CD14-positive monocyte (primary cell): ENCODE results near the gene ALDH5A1. TPM values are rescaled to one million over a fixed set of nuclear protein-coding genes. Genes with fewer than 3 reads are reported as not detected.

Experiments
- DNase-seq, 3 donors: peaks; one replicate each; pipeline ENCODE4 v3.0.0-alpha.2; 2011 to 2022
- H2AFZ ChIP-seq: 2 replicates; pipeline ENCODE4 v1.6.0; 2012; ENCODE audit warnings: mild to moderate bottlenecking, low read depth, low read length, inconsistent platforms; ENCODE audit not compliant: insufficient read depth, poor library complexity, severe bottlenecking
- H3K27ac ChIP-seq, 2 donors: 1 replicate in 1 of 2; 2 replicates in 1 of 2; pipeline ENCODE4 v1.5.1; 2012 to 2013; ENCODE audit warnings: low read length in 2 of 2, control low read depth in 1 of 2, inconsistent platforms in 1 of 2, low read depth in 1 of 2, mild to moderate bottlenecking in 1 of 2
- H3K27me3 ChIP-seq, 2 donors: one replicate each; pipeline versions ENCODE4 v1.6.0 to v1.6.1; 2011 to 2013; ENCODE audit warnings: low read length in 2 of 2; ENCODE audit not compliant: control insufficient read depth in 2 of 2, insufficient read depth in 2 of 2
- H3K36me3 ChIP-seq, 2 donors: replicated peaks in 1 of 2; 1 replicate in 1 of 2; 2 replicates in 1 of 2; pipeline versions ENCODE4 v1.5.1 to v1.6.1; 2012 to 2013; ENCODE audit warnings: low read length in 2 of 2, control low read depth in 1 of 2, inconsistent platforms in 1 of 2, mild to moderate bottlenecking in 1 of 2; ENCODE audit not compliant: insufficient read depth in 2 of 2, control insufficient read depth in 1 of 2
- H3K4me1 ChIP-seq, 2 donors: 1 replicate in 1 of 2; 2 replicates in 1 of 2; pipeline versions ENCODE4 v1.5.1 to v1.6.1; 2012 to 2013; ENCODE audit warnings: low read length in 2 of 2, control low read depth in 1 of 2, inconsistent platforms in 1 of 2, mild to moderate bottlenecking in 1 of 2, moderate library complexity in 1 of 2; ENCODE audit not compliant: insufficient read depth in 2 of 2, control insufficient read depth in 1 of 2
- H3K4me2 ChIP-seq: replicated peaks from 2 replicates; pipeline ENCODE3; 2012; ENCODE audit warnings: low read length, moderate library complexity, mild to moderate bottlenecking; ENCODE audit not compliant: poor library complexity, severe bottlenecking; ENCODE audit errors: extremely low read depth
- H3K4me3 ChIP-seq, 3 experiments: fragments of 200-600 bp in 1 of 3; sonication (generic) in 1 of 3; replicated peaks in 1 of 3; 1 replicate in 2 of 3; 2 replicates in 1 of 3; pipeline ENCODE4 v1.5.1; 2011 to 2013; ENCODE audit warnings: low read length in 3 of 3, mild to moderate bottlenecking in 3 of 3, control low read depth in 2 of 3, low read depth in 2 of 3, inconsistent platforms in 1 of 3, moderate library complexity in 1 of 3
- H3K79me2 ChIP-seq: 2 replicates; pipeline ENCODE4 v1.6.0; 2012; ENCODE audit warnings: mild to moderate bottlenecking, control low read depth, inconsistent platforms, low read length, moderate library complexity; ENCODE audit not compliant: insufficient read depth
- H3K9ac ChIP-seq: 2 replicates; pipeline ENCODE4 v1.6.0; 2017; ENCODE audit warnings: low read length, mild to moderate bottlenecking; ENCODE audit not compliant: insufficient read depth, poor library complexity, severe bottlenecking
- H3K9me3 ChIP-seq, 2 donors: replicated peaks in 1 of 2; 1 replicate in 1 of 2; 2 replicates in 1 of 2; pipeline versions ENCODE4 v1.5.1 to v1.6.1; 2012 to 2013; ENCODE audit warnings: low read length in 2 of 2, control low read depth in 1 of 2; ENCODE audit not compliant: control insufficient read depth in 1 of 2, insufficient read depth in 1 of 2
- H4K20me1 ChIP-seq: 2 replicates; pipeline ENCODE4 v1.6.0; 2012; ENCODE audit warnings: mild to moderate bottlenecking, low read length, control low read depth, moderate library complexity; ENCODE audit not compliant: insufficient read depth
- H3K27ac Mint-ChIP-seq, 7 donors: one replicate each; pipeline ENCODE4 v1.8.0; 2020; ENCODE audit warnings: mild to moderate bottlenecking in 7 of 7, mixed read lengths in 7 of 7, moderate library complexity in 6 of 7, inconsistent platforms in 2 of 7
- H3K27me3 Mint-ChIP-seq, 3 donors: one replicate each; pipeline ENCODE4 v1.8.0; 2021 to 2022; ENCODE audit warnings: low read depth in 3 of 3, mild to moderate bottlenecking in 3 of 3, mixed read lengths in 3 of 3, moderate library complexity in 3 of 3, inconsistent platforms in 1 of 3
- H3K36me3 Mint-ChIP-seq, 2 donors: one replicate each; pipeline ENCODE4 v1.8.0; 2020; ENCODE audit warnings: mixed read lengths in 2 of 2, inconsistent platforms in 1 of 2, mild to moderate bottlenecking in 1 of 2
- H3K4me1 Mint-ChIP-seq: one replicate; pipeline ENCODE4 v1.8.0; 2020; ENCODE audit warnings: mild to moderate bottlenecking, mixed read lengths
- H3K4me3 Mint-ChIP-seq, 2 donors: one replicate each; pipeline ENCODE4 v1.8.0; 2020; ENCODE audit warnings: mild to moderate bottlenecking in 2 of 2, mixed read lengths in 2 of 2, moderate library complexity in 1 of 2
- H3K9me3 Mint-ChIP-seq, 7 donors: one replicate each; pipeline ENCODE4 v1.8.0; 2020 to 2022; ENCODE audit warnings: mixed read lengths in 7 of 7, mild to moderate bottlenecking in 6 of 7, moderate library complexity in 6 of 7, inconsistent platforms in 2 of 7
- WGBS: methylation state at CpG from one replicate; pipeline ENCODE4 v1.1.5; 2013; ENCODE audit warnings: missing lambda C conversion rate; ENCODE audit not compliant: insufficient coverage; 5-methylcytosine and 5-hydroxymethylcytosine counted together
- intact Hi-C, 2 donors: fragments of 100-400 bp; cut with micrococcal nuclease; formaldehyde crosslinking; loops; one replicate each; pipeline versions ENCODE4 v1.15.0 to v1.15.1; 2023
- polyA plus RNA-seq, 3 donors: library from polyadenylated mRNA; depleted of rRNA in 1 of 3; unstranded in 2 of 3; stranded (reverse) in 1 of 3; fragments of 300-500 nt in 2 of 3; fragments of >200 nt in 1 of 3; fragmentation: Illumina TruSeq in 2 of 3; gene quantifications; 1 replicate in 2 of 3; 2 replicates in 1 of 3; pipeline ENCODE4 v1.2.3, GENCODE V29; 2012 to 2021
- TF ChIP-seq, protein P1 (sequence below): fragments of 200-600 bp; IDR thresholded peaks from one replicate; pipeline ENCODE4 v1.8.0; 2022; ENCODE audit warnings: antibody characterized with exemption, mild to moderate bottlenecking

ALDH5A1 gene
- polyA plus RNA-seq, 3 donors = 0.04 to 0.33 (median 0.17) TPM

GRCh38 chr6:24566020-24566767, 71.4 kb downstream of the ALDH5A1 start:
- TF ChIP-seq, protein P1, sequence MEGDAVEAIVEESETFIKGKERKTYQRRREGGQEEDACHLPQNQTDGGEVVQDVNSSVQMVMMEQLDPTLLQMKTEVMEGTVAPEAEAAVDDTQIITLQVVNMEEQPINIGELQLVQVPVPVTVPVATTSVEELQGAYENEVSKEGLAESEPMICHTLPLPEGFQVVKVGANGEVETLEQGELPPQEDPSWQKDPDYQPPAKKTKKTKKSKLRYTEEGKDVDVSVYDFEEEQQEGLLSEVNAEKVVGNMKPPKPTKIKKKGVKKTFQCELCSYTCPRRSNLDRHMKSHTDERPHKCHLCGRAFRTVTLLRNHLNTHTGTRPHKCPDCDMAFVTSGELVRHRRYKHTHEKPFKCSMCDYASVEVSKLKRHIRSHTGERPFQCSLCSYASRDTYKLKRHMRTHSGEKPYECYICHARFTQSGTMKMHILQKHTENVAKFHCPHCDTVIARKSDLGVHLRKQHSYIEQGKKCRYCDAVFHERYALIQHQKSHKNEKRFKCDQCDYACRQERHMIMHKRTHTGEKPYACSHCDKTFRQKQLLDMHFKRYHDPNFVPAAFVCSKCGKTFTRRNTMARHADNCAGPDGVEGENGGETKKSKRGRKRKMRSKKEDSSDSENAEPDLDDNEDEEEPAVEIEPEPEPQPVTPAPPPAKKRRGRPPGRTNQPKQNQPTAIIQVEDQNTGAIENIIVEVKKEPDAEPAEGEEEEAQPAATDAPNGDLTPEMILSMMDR = no peak
- Histone ChIP-seq H3K4me1 (no peaks in the 10 kb centered on the region), H3K36me3 (no peaks in the 10 kb centered on the region), H3K4me3 (no peak overlapping the region), H3K4me2 (no peak overlapping the region), H3K27me3 (no peaks in the 10 kb centered on the region), H2AFZ (no peak overlapping the region), H3K9me3 (no peaks in the 10 kb centered on the region), H3K9ac (no peak overlapping the region), H3K27ac (no peak overlapping the region), H3K79me2 (no peaks in the 10 kb centered on the region), H4K20me1 (no peaks in the 10 kb centered on the region)
- H3K36me3 Mint-ChIP-seq = no peaks in the 10 kb centered on the region
- H3K4me1 Mint-ChIP-seq = no peaks in the 10 kb centered on the region
- H3K27ac Mint-ChIP-seq = no peak overlapping the region
- WGBS = 83% methylated on average over 1 of the region's 5 CpGs
- intact Hi-C loops = no loop called here
- peaks cover 0 to 3% (median 0%) of the 10 kb centered on the region in 7 donors for H3K9me3 Mint-ChIP-seq
- H3K4me3 Mint-ChIP-seq = no peak overlapping the region
- DNase-seq = no peak
- peaks cover 0 to 6% (median 1%) of the 10 kb centered on the region in 3 donors for H3K27me3 Mint-ChIP-seq

DNA sequence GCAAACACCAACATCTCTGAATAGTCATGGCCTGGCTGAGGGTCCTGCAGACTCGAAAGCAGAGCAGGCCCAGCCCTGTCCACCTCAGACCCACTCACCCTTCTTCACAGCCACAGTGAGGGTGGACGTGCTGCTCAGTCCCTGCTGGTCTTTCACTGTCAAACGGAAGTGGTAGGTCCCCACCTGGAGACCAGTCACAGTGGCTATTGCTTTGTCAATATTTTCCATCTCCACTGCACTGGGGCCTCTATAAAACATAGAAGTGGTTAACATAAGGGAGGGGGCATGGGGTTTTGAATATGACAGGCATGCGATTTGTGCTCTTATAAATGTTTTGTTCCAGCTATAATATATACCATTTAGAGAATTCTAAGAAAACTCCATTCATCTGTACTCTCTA, 73.9 kb downstream of the ALDH5A1 start:
- no peaks in the 10 kb centered on the region for H3K4me1 ChIP-seq
- no peak overlapping the region for H2AFZ ChIP-seq
- H3K79me2 ChIP-seq = no peaks in the 10 kb centered on the region
- no peak overlapping the region for H3K9ac ChIP-seq
- H3K27me3 Mint-ChIP-seq = peaks cover 0 to 6% (median 1%) of the 10 kb centered on the region in 3 donors
- no peaks in the 10 kb centered on the region for H4K20me1 ChIP-seq
- H3K36me3 Mint-ChIP-seq = no peaks in the 10 kb centered on the region
- H3K4me1 Mint-ChIP-seq = no peaks in the 10 kb centered on the region
- H3K9me3 Mint-ChIP-seq = peaks cover 0 to 2% (median 0%) of the 10 kb centered on the region in 7 donors
- H3K36me3 ChIP-seq = no peaks in the 10 kb centered on the region
- H3K4me2 ChIP-seq = no peak overlapping the region
- H3K27ac ChIP-seq = no peak overlapping the region
- no peak overlapping the region for H3K4me3 ChIP-seq
- DNase-seq = no peak
- H3K27ac Mint-ChIP-seq = no peak overlapping the region
- no peaks in the 10 kb centered on the region for H3K27me3 ChIP-seq
- TF ChIP-seq, protein P1 = no peak
- intact Hi-C loops = no loop called here
- no peak overlapping the region for H3K4me3 Mint-ChIP-seq
- WGBS = 80% methylated on average over 1 of the region's 4 CpGs
- no peaks in the 10 kb centered on the region for H3K9me3 ChIP-seq
